Type B pancreatic cell (in vitro differentiated cells): ENCODE results near the gene MARS2. TPM values are rescaled to one million over a fixed set of nuclear protein-coding genes. Genes with fewer than 3 reads are reported as not detected.

ENCODE experiments used
- DNase-seq: peaks from one replicate; pipeline ENCODE4 v3.0.0; 2021; ENCODE audit warnings: mixed read lengths; ENCODE audit not compliant: unreplicated experiment; ENCODE audit errors: extremely low spot score
- H3K27ac Mint-ChIP-seq: 2 replicates; pipeline ENCODE4 v1.8.0; 2021; ENCODE audit warnings: mild to moderate bottlenecking, mixed read lengths
- H3K27me3 Mint-ChIP-seq: 2 replicates; pipeline ENCODE4 v1.8.0; 2021; ENCODE audit warnings: mixed read lengths
- H3K36me3 Mint-ChIP-seq: 2 replicates; pipeline ENCODE4 v1.8.0; 2021; ENCODE audit warnings: mixed read lengths
- H3K4me1 Mint-ChIP-seq: one replicate; pipeline ENCODE4 v1.8.0; 2021; ENCODE audit warnings: mixed read lengths; ENCODE audit not compliant: unreplicated experiment
- H3K4me3 Mint-ChIP-seq: 2 replicates; pipeline ENCODE4 v1.8.0; 2021; ENCODE audit warnings: mild to moderate bottlenecking, mixed read lengths
- H3K9me3 Mint-ChIP-seq: 2 replicates; pipeline ENCODE4 v1.8.0; 2021; ENCODE audit warnings: mixed read lengths
- total RNA-seq: library from RNA; stranded (reverse); gene quantifications from 2 replicates; pipeline ENCODE4 v1.2.1, GENCODE V29; 2021; ENCODE audit warnings: low replicate concordance
- TF ChIP-seq, protein P1 (sequence below): fragments of 200-600 bp; sonication (generic); conservative IDR thresholded peaks from 2 replicates; pipeline ENCODE4 v1.5.0; 2021; ENCODE audit warnings: antibody characterized with exemption, mild to moderate bottlenecking

Gene MARS2
- total RNA-seq, 1 donor from 2014 or later = 10.4 TPM

DNA sequence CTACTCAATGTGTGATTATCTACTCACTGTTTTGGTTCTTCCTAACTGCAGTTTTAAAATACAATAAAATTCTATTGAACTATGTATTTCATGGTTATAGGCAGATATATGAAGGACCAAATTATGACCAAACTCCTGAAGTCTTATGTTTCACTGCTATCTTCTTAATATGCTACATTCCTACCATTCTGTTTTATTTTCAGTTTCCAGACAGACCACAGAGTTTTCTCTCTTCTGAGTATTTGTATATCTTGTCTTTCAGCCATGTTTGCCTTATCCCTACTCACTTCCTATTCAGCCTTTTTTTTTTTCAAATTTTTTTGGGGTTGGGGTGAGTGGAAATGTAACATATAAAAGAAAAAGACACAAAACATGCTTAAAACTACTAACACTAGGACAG lies 36.1 kb upstream of the MARS2 start:
- DNase-seq = no peak
- H3K9me3 Mint-ChIP-seq = peaks cover 16% of the 10 kb centered on the region
- H3K27ac Mint-ChIP-seq = no peak overlapping the region
- TF ChIP-seq, protein P1, sequence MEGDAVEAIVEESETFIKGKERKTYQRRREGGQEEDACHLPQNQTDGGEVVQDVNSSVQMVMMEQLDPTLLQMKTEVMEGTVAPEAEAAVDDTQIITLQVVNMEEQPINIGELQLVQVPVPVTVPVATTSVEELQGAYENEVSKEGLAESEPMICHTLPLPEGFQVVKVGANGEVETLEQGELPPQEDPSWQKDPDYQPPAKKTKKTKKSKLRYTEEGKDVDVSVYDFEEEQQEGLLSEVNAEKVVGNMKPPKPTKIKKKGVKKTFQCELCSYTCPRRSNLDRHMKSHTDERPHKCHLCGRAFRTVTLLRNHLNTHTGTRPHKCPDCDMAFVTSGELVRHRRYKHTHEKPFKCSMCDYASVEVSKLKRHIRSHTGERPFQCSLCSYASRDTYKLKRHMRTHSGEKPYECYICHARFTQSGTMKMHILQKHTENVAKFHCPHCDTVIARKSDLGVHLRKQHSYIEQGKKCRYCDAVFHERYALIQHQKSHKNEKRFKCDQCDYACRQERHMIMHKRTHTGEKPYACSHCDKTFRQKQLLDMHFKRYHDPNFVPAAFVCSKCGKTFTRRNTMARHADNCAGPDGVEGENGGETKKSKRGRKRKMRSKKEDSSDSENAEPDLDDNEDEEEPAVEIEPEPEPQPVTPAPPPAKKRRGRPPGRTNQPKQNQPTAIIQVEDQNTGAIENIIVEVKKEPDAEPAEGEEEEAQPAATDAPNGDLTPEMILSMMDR = no peak
- H3K36me3 Mint-ChIP-seq = peaks cover 39% of the 10 kb centered on the region
- H3K27me3 Mint-ChIP-seq = no peaks in the 10 kb centered on the region
- no peak overlapping the region for H3K4me3 Mint-ChIP-seq
- H3K4me1 Mint-ChIP-seq = no peaks in the 10 kb centered on the region

DNA sequence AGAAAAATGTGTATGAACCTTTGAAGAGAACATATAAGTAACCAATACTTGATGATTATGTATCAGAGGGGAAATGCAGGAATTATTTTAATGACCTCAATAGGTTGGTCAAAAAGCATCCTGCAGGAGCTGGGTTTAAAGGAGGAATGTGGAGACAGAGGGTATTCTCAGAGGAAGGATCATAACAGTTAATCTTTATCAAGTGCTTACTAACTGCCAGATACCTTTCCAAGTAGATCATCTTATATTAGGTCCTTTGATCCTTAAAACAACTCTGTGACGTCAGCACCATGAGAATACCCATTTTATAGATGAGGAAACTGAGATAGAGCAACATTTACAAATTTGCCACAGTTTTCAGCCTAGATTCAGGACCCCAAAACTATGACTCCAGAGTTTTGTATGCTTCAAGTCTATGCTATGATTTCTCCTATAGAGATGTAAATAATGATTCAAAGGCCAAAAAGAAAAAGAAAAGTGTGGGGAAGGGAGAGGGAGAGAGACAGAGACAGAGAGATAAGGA lies 32.7 kb upstream of the MARS2 start:
- peak overlapping the region; percentile 79 for H3K4me3 Mint-ChIP-seq
- DNase-seq = no peak
- TF ChIP-seq, protein P1 = no peak
- H3K36me3 Mint-ChIP-seq = peaks cover 24% of the 10 kb centered on the region
- no peak overlapping the region for H3K27ac Mint-ChIP-seq
- peaks cover 8% of the 10 kb centered on the region for H3K9me3 Mint-ChIP-seq
- peaks cover 4% of the 10 kb centered on the region for H3K27me3 Mint-ChIP-seq
- peaks cover 5% of the 10 kb centered on the region for H3K4me1 Mint-ChIP-seq

DNA sequence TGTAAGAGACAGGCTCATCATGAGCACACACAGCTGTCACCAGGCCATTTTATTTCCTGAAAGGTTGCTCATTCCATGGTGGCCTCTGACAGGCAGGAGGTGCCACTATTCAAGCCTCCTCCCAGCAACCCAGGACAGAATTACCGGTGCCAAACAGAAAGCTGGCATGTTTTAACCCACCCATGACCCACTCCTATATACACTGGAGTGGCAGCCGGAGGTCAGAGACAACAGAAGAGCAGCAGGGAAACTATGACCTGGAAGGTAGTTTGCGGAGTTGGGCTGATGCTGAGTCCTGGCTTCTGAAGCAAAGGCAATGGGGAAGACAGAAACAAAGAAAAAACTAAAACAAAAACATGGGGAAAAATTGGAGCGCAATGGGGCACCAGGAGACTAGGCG lies 32.1 kb upstream of the MARS2 start:
- peaks cover 6% of the 10 kb centered on the region for H3K9me3 Mint-ChIP-seq
- peaks cover 5% of the 10 kb centered on the region for H3K4me1 Mint-ChIP-seq
- peaks cover 4% of the 10 kb centered on the region for H3K27me3 Mint-ChIP-seq
- H3K27ac Mint-ChIP-seq = peak overlapping the region; percentile 3
- H3K36me3 Mint-ChIP-seq = peaks cover 22% of the 10 kb centered on the region
- DNase-seq = no peak
- TF ChIP-seq, protein P1 = no peak
- peak overlapping the region; percentile 79 for H3K4me3 Mint-ChIP-seq

DNA sequence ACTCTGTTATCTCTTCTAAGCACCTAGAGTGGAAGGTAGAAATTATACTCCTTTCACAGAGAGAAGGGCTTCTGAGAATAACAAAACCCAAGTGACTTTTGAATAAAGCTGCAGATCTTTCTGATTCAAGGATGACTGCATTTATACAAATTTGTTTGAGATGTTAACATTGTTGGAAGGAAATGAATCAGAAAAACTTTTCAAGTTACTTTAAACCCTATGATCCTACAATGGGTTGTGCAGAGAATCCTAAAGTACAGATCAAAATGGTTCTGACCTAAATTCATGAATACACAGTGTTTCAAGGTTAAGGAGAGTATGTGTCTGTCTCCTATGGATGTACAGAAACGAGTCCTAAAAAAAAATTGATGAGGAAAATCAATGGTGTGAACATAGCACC lies 31.6 kb upstream of the MARS2 start:
- DNase-seq = no peak
- peaks cover 22% of the 10 kb centered on the region for H3K36me3 Mint-ChIP-seq
- TF ChIP-seq, protein P1 = no peak
- peak overlapping the region; percentile 3 for H3K27ac Mint-ChIP-seq
- H3K9me3 Mint-ChIP-seq = peaks cover 6% of the 10 kb centered on the region
- H3K27me3 Mint-ChIP-seq = peaks cover 4% of the 10 kb centered on the region
- H3K4me1 Mint-ChIP-seq = peaks cover 5% of the 10 kb centered on the region
- peak overlapping the region; percentile 79 for H3K4me3 Mint-ChIP-seq

- peaks cover 19% of the 10 kb centered on the region for H3K36me3 Mint-ChIP-seq
- H3K4me3 Mint-ChIP-seq = peak overlapping the region; percentile 56
- no peak for DNase-seq
- peaks cover 6% of the 10 kb centered on the region for H3K9me3 Mint-ChIP-seq
- peaks cover 4% of the 10 kb centered on the region for H3K27me3 Mint-ChIP-seq
- H3K4me1 Mint-ChIP-seq = peaks cover 5% of the 10 kb centered on the region
- no peak overlapping the region for H3K27ac Mint-ChIP-seq
- TF ChIP-seq, protein P1 = no peak
These were observed 31.1 kb upstream of the MARS2 start for GRCh38 chr2:197674060-197674459.

- no peak for DNase-seq
- Mint-ChIP-seq H3K27me3 (peaks cover 4% of the 10 kb centered on the region), H3K27ac (no peak overlapping the region), H3K4me1 (peaks cover 5% of the 10 kb centered on the region), H3K9me3 (peaks cover 6% of the 10 kb centered on the region), H3K36me3 (peaks cover 18% of the 10 kb centered on the region), H3K4me3 (peak overlapping the region; percentile 84)
- TF ChIP-seq, protein P1 = no peak
These were observed 30.6 kb upstream of the MARS2 start for GRCh38 chr2:197674591-197674990.
